ENCODE measurements around the gene GMDS. TPM values are rescaled to one million over a fixed set of nuclear protein-coding genes. Genes with fewer than 3 reads are reported as not detected.

GMDS gene
- total RNA-seq, 1 donor from 2014 or later, result 7.7 TPM

DNA sequence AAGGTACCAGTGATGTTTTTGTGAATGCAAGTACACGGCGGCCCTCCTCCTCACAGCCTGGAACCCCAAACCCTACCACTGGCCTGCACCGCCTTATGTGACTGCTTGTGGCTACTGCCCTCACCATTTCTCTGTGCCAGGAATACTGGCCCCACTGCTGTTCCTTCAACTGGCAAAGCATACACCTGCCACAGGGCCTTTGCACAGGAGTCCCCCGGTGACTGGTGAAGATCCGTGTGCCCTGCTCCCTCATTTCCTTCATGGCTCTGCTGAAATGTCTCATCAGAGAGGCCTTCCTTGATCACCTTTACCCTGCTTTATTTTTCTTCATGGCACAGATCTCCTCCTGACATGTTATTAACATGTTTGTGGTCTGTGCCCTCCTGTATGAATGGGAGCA lies 581.9 kb downstream of the GMDS start:
- DNase-seq (ENCODE audit: low read depth in 2 of 2), result no peak

- no peak for DNase-seq (ENCODE audit: low read depth in 2 of 2)
Observed at GRCh38 chr6:1662534-1662933, 582.9 kb downstream of the GMDS start.

- DNase-seq (ENCODE audit: low read depth in 2 of 2), result no peak
Observed at GRCh38 chr6:1659816-1660215, 585.6 kb downstream of the GMDS start.

GRCh38 chr6:1658212-1659005 lies 587.0 kb downstream of the GMDS start:
- DNase-seq (ENCODE audit: low read depth in 2 of 2), result no peak

- DNase-seq (ENCODE audit: low read depth in 2 of 2), result no peak
Observed at GRCh38 chr6:1657771-1658165, 587.6 kb downstream of the GMDS start.

- DNase-seq (ENCODE audit: low read depth in 2 of 2), result no peak
Observed at GRCh38 chr6:1657116-1657770, 588.2 kb downstream of the GMDS start.

- DNase-seq (ENCODE audit: low read depth in 2 of 2), result no peak
Observed at GRCh38 chr6:1654054-1654453, 591.4 kb downstream of the GMDS start.

GRCh38 chr6:1652842-1653241 lies 592.6 kb downstream of the GMDS start:
- no peak for DNase-seq (ENCODE audit: low read depth in 2 of 2)

- DNase-seq (ENCODE audit: low read depth in 2 of 2), result no peak
Observed at GRCh38 chr6:1651362-1651761, 594.0 kb downstream of the GMDS start.

DNA sequence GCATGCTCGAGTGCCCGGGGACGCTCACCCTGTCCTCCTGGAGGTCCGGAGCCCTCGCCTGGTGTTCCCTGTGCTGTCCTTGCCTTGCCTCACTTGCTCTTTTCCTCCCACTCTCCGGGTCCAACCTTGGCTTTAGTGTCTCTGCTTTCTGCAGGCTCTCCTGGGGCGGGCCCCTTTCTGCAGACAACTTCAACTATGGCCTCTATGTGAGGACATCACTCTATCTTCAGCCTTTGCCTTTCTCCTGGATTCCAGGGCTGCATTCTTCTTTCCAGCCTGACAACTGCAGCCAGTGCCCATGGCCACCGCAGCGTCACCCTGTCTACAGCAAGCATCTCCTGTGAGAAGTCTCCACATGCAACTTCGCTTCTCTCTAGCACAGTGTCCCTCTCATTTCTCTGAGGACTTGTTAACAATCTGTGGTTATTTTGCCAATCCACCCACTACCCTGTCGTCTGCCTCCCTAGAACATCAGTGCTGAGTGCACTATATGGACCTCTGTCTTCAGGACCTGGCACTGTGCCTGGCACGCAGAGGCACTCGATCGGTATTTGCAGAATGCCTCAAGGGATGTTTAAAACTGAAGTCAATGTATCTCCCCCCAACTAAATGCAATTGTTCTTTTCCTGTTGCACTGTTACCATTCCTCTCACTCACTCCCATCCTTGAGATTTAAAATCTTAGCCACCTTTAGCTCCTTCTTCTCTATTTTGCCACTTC lies 599.8 kb downstream of the GMDS start:
- DNase-seq (ENCODE audit: low read depth in 2 of 2), result no peak

DNA sequence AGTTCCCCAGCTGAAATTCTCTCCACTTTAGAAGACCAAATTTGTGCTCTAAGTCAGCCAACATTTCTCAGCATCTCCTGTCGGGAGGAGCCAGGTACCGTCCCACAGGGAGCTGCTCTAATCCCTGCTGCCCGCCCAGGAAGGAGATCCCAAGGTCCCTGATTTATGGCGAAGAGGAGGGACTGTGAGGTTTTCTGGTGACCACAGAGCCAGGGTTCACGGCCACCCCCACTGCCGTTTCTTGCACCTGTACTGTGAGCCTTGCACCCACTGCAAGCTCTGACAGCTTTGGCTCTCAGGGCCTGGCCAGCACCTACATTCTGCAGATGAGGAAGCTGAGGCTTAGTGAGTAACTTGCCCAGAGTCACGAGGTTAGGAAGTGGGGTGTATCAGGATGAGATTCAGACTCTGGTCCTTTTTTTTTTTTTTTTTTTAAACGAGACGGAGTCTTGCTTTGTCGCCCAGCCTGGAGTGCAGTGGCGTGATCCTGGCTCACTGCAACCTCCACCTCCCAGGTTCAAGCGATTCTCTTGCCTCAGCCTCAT lies 600.8 kb downstream of the GMDS start:
- DNase-seq (ENCODE audit: low read depth in 2 of 2), result no peak

GRCh38 chr6:1643830-1644445 lies 601.5 kb downstream of the GMDS start:
- peak in 1 of 2 donors; percentile 20 for DNase-seq (ENCODE audit: low read depth in 2 of 2)

- no peak for DNase-seq (ENCODE audit: low read depth in 2 of 2)
Observed at GRCh38 chr6:1643111-1643510, 602.3 kb downstream of the GMDS start.

GRCh38 chr6:1641343-1641885 lies 604.0 kb downstream of the GMDS start:
- DNase-seq (ENCODE audit: low read depth in 2 of 2), result no peak

GRCh38 chr6:1640476-1640875 lies 604.9 kb downstream of the GMDS start:
- no peak for DNase-seq (ENCODE audit: low read depth in 2 of 2)

- DNase-seq (ENCODE audit: low read depth in 2 of 2), result no peak
Observed at GRCh38 chr6:1639430-1639829, 606.0 kb downstream of the GMDS start.

- DNase-seq (ENCODE audit: low read depth in 2 of 2), result no peak
Observed at GRCh38 chr6:1636971-1637871, 608.2 kb downstream of the GMDS start.

GRCh38 chr6:1636272-1636825 lies 609.1 kb downstream of the GMDS start:
- DNase-seq (ENCODE audit: low read depth in 2 of 2), result no peak

GRCh38 chr6:1635305-1636010 lies 609.9 kb downstream of the GMDS start:
- peak; percentile 61 to 96 for DNase-seq (ENCODE audit: low read depth in 2 of 2)

All from lung microvascular endothelial cell (primary cell).